ENCODE results near the gene MCL1. TPM values are rescaled to one million over a fixed set of nuclear protein-coding genes. Genes with fewer than 3 reads are reported as not detected.

The MCL1 gene
- total and polyA plus RNA-seq, 2 of the 13 experiments (the other 11 are each of a cell fraction or from before 2014, with no cell fraction given) = 69.5 to 125 TPM

GRCh38 chr1:150613061-150613920, 33.9 kb upstream of the MCL1 start (continued):
- TF ChIP-seq PPARG (CRISPR knock-in tag; conservative IDR thresholded peaks at IDR 0.05) (0 out of 2 replicates have a peak, but pooled peaks have one; percentile 28), ARID4A (CRISPR knock-in tag; IDR thresholded peaks at IDR 0.05; ENCODE audit: borderline replicate concordance) (peak; percentile 22; the same call in 1 of the 2 replicates), YY1 (IDR thresholded peaks at IDR 0.05; ENCODE audit: insufficient read depth, insufficient replicate concordance, low read depth, low read length) (no peak), ETS1 (CRISPR knock-in tag; IDR thresholded peaks at IDR 0.05) (no peak), NFIC (IDR thresholded peaks at IDR 0.05; ENCODE audit: low read length) (no peak), LCORL (IDR thresholded peaks at IDR 0.05) (no peak), LCORL (CRISPR knock-in tag; IDR thresholded peaks at IDR 0.05) (peak; percentile 76), FOXP1 (IDR thresholded peaks at IDR 0.05) (no peak), FOXP1 (CRISPR knock-in tag; IDR thresholded peaks at IDR 0.05) (peak; percentile 54), NFKBIZ (CRISPR knock-in tag; IDR thresholded peaks at IDR 0.05) (peak; percentile 48; the same call in 1 of the 2 replicates), SRY (CRISPR knock-in tag; IDR thresholded peaks at IDR 0.05) (no peak), ZBTB39 (CRISPR knock-in tag; IDR thresholded peaks at IDR 0.05) (no peak), ATF4 (CRISPR knock-in tag; IDR thresholded peaks at IDR 0.05) (peak in 1 of 2 experiments; percentile 9; a peak in 1 of 4 replicates), SP4 (CRISPR knock-in tag; IDR thresholded peaks at IDR 0.05) (no peak), STAT6 (CRISPR knock-in tag; IDR thresholded peaks at IDR 0.05; ENCODE audit: borderline replicate concordance) (no peak), CSRNP2 (CRISPR knock-in tag; conservative IDR thresholded peaks at IDR 0.05; ENCODE audit: low read depth) (no peak)
